BJ (cell line): ENCODE results near the gene SOX4. TPM values are rescaled to one million over a fixed set of nuclear protein-coding genes. Genes with fewer than 3 reads are reported as not detected.

ENCODE experiments used
- CTCF ChIA-PET: fragments of 350-600 bp; formaldehyde crosslinking; extraction: SDS; loops from one replicate; lab custom pipeline; 2021; ENCODE audit warnings: antibody characterized with exemption, inconsistent platforms; lab: Yijun Ruan, JAX
- POLR2A ChIA-PET: fragments of 300-600 bp; sonication (Branson Sonifier 250); formaldehyde crosslinking; extraction: SDS; loops from one replicate; lab custom pipeline; 2021; ENCODE audit warnings: antibody characterized with exemption; lab: Charles Lee
- DNase-seq: peaks from one replicate; pipeline ENCODE4 v3.0.0-alpha.2; 2011; ENCODE audit warnings: low read depth
- H3K27me3 ChIP-seq: 2 replicates; pipeline ENCODE4 v1.6.0; 2011; ENCODE audit warnings: low read length; ENCODE audit not compliant: control insufficient read depth, insufficient read depth
- H3K36me3 ChIP-seq: 2 replicates; pipeline ENCODE4 v1.5.1; 2011; ENCODE audit warnings: low read length; ENCODE audit not compliant: control insufficient read depth, insufficient read depth
- H3K4me3 ChIP-seq: 2 replicates; pipeline ENCODE4 v1.5.1; 2011; ENCODE audit warnings: low read depth, mild to moderate bottlenecking, control low read depth, low read length
- polyA plus RNA-seq: library from polyadenylated mRNA; depleted of rRNA; stranded (reverse); fragments of >200 nt; gene quantifications from 2 replicates; pipeline ENCODE4 v1.2.3, GENCODE V29; 2011
- TF ChIP-seq, protein P1 (sequence below): IDR thresholded peaks from 2 replicates; pipeline ENCODE4 v1.5.1; 2011; ENCODE audit warnings: low read depth, mild to moderate bottlenecking, control low read depth, inconsistent platforms, low read length, moderate library complexity; ENCODE audit not compliant: insufficient read depth

Gene SOX4
- polyA plus RNA-seq, 1 experiment = 2.4 TPM

DNA sequence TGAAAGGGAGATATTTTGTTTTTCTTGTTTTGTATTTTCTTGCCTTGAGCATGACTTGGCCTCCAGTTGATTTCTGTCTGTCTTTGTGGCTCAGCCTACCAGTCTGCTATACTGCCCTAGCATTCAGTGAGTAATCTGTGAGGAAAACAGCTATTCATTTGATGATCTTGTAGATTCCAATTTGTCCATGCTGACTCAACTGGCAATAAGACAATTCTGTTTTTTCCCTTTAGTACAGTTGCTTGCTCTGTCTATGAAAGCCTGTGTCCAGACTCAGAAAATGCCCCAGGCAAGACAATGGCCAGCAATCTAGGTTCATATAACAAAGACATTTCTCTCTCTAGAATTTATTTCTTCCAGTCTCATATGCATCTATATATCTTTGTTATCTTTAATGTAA, 10.9 kb upstream of the SOX4 start:
- ChIA-PET CTCF (no interaction called here), POLR2A (no interaction called here)
- Histone ChIP-seq H3K27me3 (no peaks in the 10 kb centered on the region), H3K36me3 (no peaks in the 10 kb centered on the region), H3K4me3 (no peak overlapping the region)
- TF ChIP-seq, protein P1, sequence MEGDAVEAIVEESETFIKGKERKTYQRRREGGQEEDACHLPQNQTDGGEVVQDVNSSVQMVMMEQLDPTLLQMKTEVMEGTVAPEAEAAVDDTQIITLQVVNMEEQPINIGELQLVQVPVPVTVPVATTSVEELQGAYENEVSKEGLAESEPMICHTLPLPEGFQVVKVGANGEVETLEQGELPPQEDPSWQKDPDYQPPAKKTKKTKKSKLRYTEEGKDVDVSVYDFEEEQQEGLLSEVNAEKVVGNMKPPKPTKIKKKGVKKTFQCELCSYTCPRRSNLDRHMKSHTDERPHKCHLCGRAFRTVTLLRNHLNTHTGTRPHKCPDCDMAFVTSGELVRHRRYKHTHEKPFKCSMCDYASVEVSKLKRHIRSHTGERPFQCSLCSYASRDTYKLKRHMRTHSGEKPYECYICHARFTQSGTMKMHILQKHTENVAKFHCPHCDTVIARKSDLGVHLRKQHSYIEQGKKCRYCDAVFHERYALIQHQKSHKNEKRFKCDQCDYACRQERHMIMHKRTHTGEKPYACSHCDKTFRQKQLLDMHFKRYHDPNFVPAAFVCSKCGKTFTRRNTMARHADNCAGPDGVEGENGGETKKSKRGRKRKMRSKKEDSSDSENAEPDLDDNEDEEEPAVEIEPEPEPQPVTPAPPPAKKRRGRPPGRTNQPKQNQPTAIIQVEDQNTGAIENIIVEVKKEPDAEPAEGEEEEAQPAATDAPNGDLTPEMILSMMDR = no peak
- no peak for DNase-seq

DNA sequence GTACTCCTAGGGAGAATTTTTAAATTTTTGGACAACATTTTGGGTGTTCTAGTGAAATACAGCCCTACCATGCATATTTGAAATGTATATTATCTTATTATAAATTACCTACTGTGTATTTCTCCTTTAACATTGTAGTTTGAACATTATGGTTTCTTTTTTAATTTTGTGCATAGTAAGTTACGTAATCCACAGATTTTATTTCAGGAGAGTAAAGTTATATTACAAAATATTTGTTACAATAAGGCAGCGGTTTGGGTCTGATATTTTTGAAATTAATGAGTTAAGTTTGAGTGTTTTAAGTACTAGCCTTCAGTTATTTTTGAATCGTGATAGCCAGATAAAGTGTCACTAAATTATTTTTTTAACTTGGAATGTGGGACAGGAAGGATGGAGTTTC, 7.3 kb upstream of the SOX4 start:
- ChIA-PET POLR2A (no interaction called here), CTCF (no interaction called here)
- Histone ChIP-seq H3K27me3 (no peaks in the 10 kb centered on the region), H3K4me3 (no peak overlapping the region), H3K36me3 (no peaks in the 10 kb centered on the region)
- TF ChIP-seq, protein P1 = no peak
- no peak for DNase-seq

DNA sequence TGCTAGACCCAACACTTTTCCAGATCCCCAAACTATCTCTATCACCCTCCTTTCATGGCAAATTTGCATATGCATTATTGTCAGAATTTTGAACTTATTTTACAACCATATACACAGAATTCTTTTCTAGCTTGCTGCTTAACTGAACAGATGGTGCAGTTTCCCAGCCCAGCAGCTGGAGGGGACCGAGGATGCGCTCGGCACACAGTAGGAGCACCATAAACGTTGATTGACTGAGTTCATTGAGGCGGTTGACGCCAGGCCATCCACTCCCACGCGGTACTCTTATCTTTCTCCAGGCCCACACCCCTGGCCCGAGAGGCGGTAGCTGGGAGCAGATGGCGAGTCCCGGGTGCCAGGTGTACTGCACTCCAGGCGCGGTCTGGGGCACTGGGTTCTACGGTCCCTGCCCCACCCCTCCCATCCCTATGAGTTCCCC, 6.8 kb upstream of the SOX4 start:
- TF ChIP-seq, protein P1 = no peak
- no peak for DNase-seq
- Histone ChIP-seq H3K36me3 (no peaks in the 10 kb centered on the region), H3K4me3 (peak overlapping the region; percentile 68), H3K27me3 (no peaks in the 10 kb centered on the region)
- CTCF ChIA-PET = no interaction called here
- POLR2A ChIA-PET = no interaction called here

DNA sequence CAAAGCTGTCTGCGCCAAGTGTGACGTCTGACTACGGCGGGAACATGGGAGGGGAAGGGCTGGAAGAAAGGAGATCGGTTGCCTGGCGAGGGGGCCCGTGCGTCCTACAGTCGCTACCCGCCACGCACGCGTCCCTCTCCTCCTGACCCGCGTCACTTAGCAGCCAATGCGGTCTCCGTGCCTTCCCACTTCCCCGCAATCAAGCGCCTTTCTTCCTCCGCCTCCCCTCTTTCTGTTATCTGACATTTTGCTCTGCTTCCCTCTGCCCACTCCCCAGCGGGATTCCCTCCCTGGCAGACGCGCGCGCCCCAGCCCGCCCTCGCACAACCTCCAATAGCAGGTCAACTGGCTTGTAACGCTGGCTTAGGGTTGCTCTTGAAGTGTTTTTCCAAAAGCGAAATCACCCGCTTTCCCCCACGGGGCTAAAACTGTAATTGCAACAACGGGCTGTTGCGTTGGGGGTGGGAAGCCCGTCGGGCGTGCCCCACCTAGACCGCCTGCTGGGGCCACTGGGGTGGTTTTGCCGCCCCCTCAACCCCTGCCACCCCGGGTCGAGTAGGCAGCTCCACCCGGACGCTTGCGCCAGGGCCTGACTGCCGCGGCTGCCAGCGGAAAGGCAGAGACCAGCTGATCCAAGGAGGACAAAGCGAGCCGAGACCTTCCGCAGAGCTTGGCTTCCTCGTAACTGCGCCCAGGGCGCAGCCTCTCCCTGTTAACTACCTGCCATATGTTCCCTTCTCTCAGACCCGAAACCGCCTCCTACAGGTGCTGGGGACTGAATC, 6.2 kb upstream of the SOX4 start:
- H3K27me3 ChIP-seq = no peaks in the 10 kb centered on the region
- peak overlapping the region; percentile 68 for H3K4me3 ChIP-seq
- TF ChIP-seq, protein P1 = peak; percentile 31; the same call in 1 of the 2 replicates
- POLR2A ChIA-PET = interaction anchor here (1.2 kb wide), 1 partner anchor 359 kb away, joined by 3 read pairs; no protein-coding TSS in a partner anchor
- no peak for DNase-seq
- no peaks in the 10 kb centered on the region for H3K36me3 ChIP-seq
- CTCF ChIA-PET = interaction anchor here (0.6 to 3.7 kb wide), 6 partner anchors 569 to 1859 kb away, joined by 3 to 53 read pairs (median 12); no protein-coding TSS in a partner anchor

DNA sequence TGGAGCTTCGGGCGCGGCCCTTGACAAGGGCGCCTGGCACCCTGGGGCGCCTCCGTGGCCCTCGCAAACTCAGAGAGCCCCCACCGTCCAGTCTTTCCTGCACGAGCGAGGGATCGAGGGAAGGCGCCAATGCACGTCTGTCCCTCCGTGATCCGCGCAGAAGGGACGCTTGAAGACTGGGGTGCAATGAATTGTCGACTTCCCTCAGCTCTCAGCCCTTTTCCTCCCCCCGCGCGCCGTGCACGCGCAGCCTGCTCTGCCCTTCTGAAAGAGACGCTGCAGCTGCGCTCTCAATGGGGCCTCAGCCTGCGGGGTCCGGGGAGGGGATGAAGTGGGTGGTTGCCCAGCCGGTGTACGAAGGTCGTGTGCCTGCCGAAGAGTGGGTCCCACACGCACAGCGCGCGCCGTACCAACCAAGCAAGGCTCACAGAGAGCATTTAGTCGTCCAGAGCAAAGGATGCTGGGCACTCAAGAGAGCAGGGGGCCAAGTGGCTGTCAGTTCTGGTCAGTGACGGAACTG, 5.5 kb upstream of the SOX4 start:
- CTCF ChIA-PET = interaction anchor here (0.8 to 3.7 kb wide), 10 partner anchors 11 to 1858 kb away, joined by 3 to 53 read pairs (median 8); no protein-coding TSS in a partner anchor
- TF ChIP-seq, protein P1 = no peak
- no peak for DNase-seq
- POLR2A ChIA-PET = interaction anchor here (0.7 to 1.2 kb wide), 3 partner anchors 274 to 1027 kb away, joined by 3 to 20 read pairs (median 15); no protein-coding TSS in a partner anchor
- Histone ChIP-seq H3K27me3 (no peaks in the 10 kb centered on the region), H3K36me3 (no peaks in the 10 kb centered on the region), H3K4me3 (peak overlapping the region; percentile 68)
